Measurements from ENCODE around the gene SPEN. TPM values are rescaled to one million over a fixed set of nuclear protein-coding genes. Genes with fewer than 3 reads are reported as not detected.

SPEN gene
- total and polyA plus RNA-seq, 5 donors from 2014 or later = 7.4 to 92.4 (median 8.0) TPM

DNA sequence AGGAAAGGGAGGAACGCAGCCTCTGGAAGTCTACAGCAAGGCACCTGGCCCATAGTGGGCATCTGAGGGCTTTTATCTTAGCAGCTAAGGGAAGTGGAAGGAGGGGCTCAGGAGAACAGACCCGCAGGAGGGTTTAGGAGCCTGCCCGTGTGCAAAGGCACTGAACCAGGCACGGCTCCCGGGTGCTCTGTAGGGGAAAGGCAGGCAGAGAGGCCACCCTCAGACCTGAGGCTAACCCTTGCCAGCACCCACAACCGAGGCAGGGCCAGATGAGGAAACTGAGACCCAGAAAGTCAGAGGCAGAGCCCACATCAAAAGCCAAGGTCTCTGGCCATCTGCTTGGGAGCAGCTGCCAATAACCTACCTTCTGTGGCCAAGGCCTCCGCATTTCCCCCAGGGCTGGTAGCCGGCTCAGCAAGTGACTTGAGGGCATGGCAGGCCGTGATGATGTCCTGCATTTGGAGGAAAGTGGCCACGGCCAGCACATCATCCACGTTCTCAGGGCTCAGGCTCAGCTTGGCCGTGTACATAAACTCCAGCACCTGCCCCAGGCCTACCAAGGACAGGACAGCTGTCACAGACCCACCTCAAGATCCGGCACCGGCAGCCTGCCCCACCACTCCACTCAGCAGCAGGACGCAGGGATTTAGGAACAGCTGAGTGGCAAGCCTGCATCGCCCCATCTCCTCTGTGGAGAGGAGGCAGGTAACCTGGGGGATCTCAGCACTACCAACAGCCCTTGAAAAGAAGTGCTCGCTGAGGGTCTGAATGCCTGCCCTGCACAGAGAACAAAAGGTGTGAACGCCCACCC is 99.3 kb downstream of the SPEN start:
- DNase-seq (no peak), ATAC-seq (ENCODE audit: low read depth in 2 of 2) (no peak)
- peaks cover 51% of the 10 kb centered on the region for H3K36me3 ChIP-seq (ENCODE audit: control insufficient read depth, insufficient read depth, low read length)
- H3K27me3 ChIP-seq (ENCODE audit: control insufficient read depth, insufficient read depth, low read length) = no peaks in the 10 kb centered on the region
- no peaks in the 10 kb centered on the region for H3K9me3 ChIP-seq (ENCODE audit: control insufficient read depth in 2 of 2, low read length in 2 of 2)
- H3K4me3 ChIP-seq (ENCODE audit: low read depth, low read length) = no peak overlapping the region
- Mint-ChIP-seq H3K9me3 (no peaks in the 10 kb centered on the region), H3K4me3 (no peak overlapping the region), H3K27me3 (no peaks in the 10 kb centered on the region), H3K27ac (peak overlapping the region in 2 of 3 donors; percentile 83 to 98), H3K36me3 (peaks cover 7% of the 10 kb centered on the region), H3K4me1 (peaks cover 13 to 52% (median 31%) of the 10 kb centered on the region in 4 donors)
- H3K4me1 ChIP-seq (ENCODE audit: control insufficient read depth, insufficient read depth, low read length, poor library complexity, severe bottlenecking) = peaks cover 44% of the 10 kb centered on the region
- no peak overlapping the region for H3K27ac ChIP-seq (ENCODE audit: insufficient read depth, low read length, poor library complexity, severe bottlenecking)

- Histone ChIP-seq H3K9me3 (ENCODE audit: control insufficient read depth in 2 of 2, low read length in 2 of 2) (no peaks in the 10 kb centered on the region), H3K27me3 (ENCODE audit: control insufficient read depth, insufficient read depth, low read length) (no peaks in the 10 kb centered on the region), H3K36me3 (ENCODE audit: control insufficient read depth, insufficient read depth, low read length) (peaks cover 43% of the 10 kb centered on the region), H3K27ac (ENCODE audit: insufficient read depth, low read length, poor library complexity, severe bottlenecking) (peak overlapping the region; percentile 86), H3K4me3 (ENCODE audit: low read depth, low read length) (no peak overlapping the region), H3K4me1 (ENCODE audit: control insufficient read depth, insufficient read depth, low read length, poor library complexity, severe bottlenecking) (peaks cover 49% of the 10 kb centered on the region)
- DNase-seq (no peak), ATAC-seq (ENCODE audit: low read depth in 2 of 2) (no peak)
- H3K27ac Mint-ChIP-seq = peak overlapping the region; percentile 72 to 98 (median 92)
- no peaks in the 10 kb centered on the region for H3K27me3 Mint-ChIP-seq
- H3K9me3 Mint-ChIP-seq = no peaks in the 10 kb centered on the region
- peaks cover 14 to 60% (median 35%) of the 10 kb centered on the region in 4 donors for H3K4me1 Mint-ChIP-seq
- peak overlapping the region in 1 of 4 donors; percentile 44 for H3K4me3 Mint-ChIP-seq
- peaks cover 4% of the 10 kb centered on the region for H3K36me3 Mint-ChIP-seq
These were observed 100.0 kb downstream of the SPEN start for GRCh38 chr1:15947382-15948090.

DNA sequence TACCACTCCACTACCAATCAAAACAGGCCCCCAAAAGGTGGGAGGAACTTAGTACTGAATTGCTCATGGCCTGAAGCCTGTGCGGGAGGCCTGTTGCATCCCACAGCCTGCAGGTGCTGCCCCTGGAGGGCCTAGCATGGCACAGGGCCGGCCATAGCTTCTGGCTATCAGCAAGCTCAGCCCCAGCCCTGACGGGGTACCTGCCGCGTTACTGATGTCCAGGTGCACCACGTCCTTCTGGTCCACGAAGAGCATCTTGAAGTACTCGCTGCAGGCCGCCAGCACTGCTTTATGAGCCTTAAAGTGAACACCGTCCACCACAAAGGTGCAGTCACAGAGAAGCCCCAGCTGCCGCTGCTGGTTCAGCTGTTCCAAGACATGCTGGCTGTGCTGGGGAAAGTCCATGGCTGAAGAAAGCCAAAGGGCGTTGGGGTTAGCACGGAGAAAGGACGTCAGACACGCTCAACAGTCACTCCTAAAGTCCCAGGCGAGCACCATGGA is 100.6 kb downstream of the SPEN start:
- Mint-ChIP-seq H3K27ac (peak overlapping the region; percentile 57 to 98 (median 92)), H3K4me3 (peak overlapping the region; percentile 38 to 64 (median 49)), H3K36me3 (peaks cover 8% of the 10 kb centered on the region), H3K9me3 (no peaks in the 10 kb centered on the region), H3K4me1 (peaks cover 17 to 63% (median 36%) of the 10 kb centered on the region in 4 donors), H3K27me3 (no peaks in the 10 kb centered on the region)
- H3K9me3 ChIP-seq (ENCODE audit: control insufficient read depth in 2 of 2, low read length in 2 of 2) = no peaks in the 10 kb centered on the region
- peaks cover 50% of the 10 kb centered on the region for H3K4me1 ChIP-seq (ENCODE audit: control insufficient read depth, insufficient read depth, low read length, poor library complexity, severe bottlenecking)
- ATAC-seq (ENCODE audit: low read depth in 2 of 2) = no peak
- peak overlapping the region; percentile 86 for H3K27ac ChIP-seq (ENCODE audit: insufficient read depth, low read length, poor library complexity, severe bottlenecking)
- H3K36me3 ChIP-seq (ENCODE audit: control insufficient read depth, insufficient read depth, low read length) = peaks cover 37% of the 10 kb centered on the region
- H3K4me3 ChIP-seq (ENCODE audit: low read depth, low read length) = no peak overlapping the region
- DNase-seq = no peak
- no peaks in the 10 kb centered on the region for H3K27me3 ChIP-seq (ENCODE audit: control insufficient read depth, insufficient read depth, low read length)

DNA sequence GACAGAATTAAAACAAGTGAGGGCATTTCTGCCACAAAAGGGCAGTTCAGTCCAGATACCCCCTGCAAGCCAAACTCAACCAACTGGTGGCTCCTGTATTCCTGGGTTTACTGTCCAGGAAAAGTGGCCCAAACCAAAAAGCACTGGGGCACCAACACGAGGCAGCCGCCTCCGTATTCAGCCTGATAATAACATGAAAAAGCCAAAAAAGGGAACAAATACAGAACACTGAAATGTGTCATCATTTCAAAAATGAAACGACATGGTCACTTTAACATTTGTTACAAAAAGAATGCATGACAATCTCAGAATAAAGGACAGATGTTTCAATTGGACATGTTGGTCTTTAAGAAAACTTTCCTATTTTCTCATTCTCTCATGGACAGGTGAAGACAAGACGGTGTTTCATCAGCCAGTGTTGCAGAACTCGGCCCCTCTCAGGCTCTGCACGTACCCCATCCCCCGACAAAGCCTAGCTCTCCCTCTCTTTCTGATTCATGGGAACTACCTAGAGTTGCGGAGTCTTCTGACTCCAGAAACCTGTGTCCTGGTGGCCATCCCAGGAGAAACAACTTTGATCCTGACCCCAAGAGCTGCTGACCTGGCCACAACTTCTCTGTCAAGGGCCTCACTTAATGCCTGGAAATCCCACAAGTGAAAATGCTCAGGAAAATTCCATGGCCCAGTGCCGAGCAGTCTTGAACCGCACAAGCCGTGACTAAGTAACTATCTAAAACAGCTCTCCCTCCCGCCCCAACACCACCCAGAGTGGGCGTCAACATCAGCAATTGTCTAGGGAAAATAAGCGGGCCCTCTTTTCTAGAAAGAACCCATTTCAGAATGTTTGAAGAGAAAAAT is 101.3 kb downstream of the SPEN start:
- peak overlapping the region; percentile 44 for H3K4me3 ChIP-seq (ENCODE audit: low read depth, low read length)
- Mint-ChIP-seq H3K27ac (peak overlapping the region; percentile 81 to 98 (median 92)), H3K4me1 (peaks cover 17 to 67% (median 41%) of the 10 kb centered on the region in 4 donors), H3K4me3 (peak overlapping the region; percentile 71 to 87 (median 82)), H3K36me3 (peaks cover 8% of the 10 kb centered on the region), H3K27me3 (no peaks in the 10 kb centered on the region), H3K9me3 (no peaks in the 10 kb centered on the region)
- peak in 1 of 3 donors; percentile 24 for DNase-seq
- peaks cover 31% of the 10 kb centered on the region for H3K36me3 ChIP-seq (ENCODE audit: control insufficient read depth, insufficient read depth, low read length)
- peak; percentile 0 to 2 for ATAC-seq (ENCODE audit: low read depth in 2 of 2)
- H3K9me3 ChIP-seq (ENCODE audit: control insufficient read depth in 2 of 2, low read length in 2 of 2) = no peaks in the 10 kb centered on the region
- peak overlapping the region; percentile 86 for H3K27ac ChIP-seq (ENCODE audit: insufficient read depth, low read length, poor library complexity, severe bottlenecking)
- no peaks in the 10 kb centered on the region for H3K27me3 ChIP-seq (ENCODE audit: control insufficient read depth, insufficient read depth, low read length)
- H3K4me1 ChIP-seq (ENCODE audit: control insufficient read depth, insufficient read depth, low read length, poor library complexity, severe bottlenecking) = peaks cover 50% of the 10 kb centered on the region

GRCh38 chr1:15949453-15950245 is 102.1 kb downstream of the SPEN start:
- Mint-ChIP-seq H3K4me3 (peak overlapping the region; percentile 71 to 87 (median 82)), H3K9me3 (no peaks in the 10 kb centered on the region), H3K4me1 (peaks cover 17 to 75% (median 46%) of the 10 kb centered on the region in 4 donors), H3K36me3 (peaks cover 8% of the 10 kb centered on the region), H3K27me3 (no peaks in the 10 kb centered on the region), H3K27ac (peak overlapping the region; percentile 81 to 98 (median 92))
- DNase-seq (peak; percentile 81 to 91 (median 88)), ATAC-seq (ENCODE audit: low read depth in 2 of 2) (peak; percentile 85 to 87)
- peaks cover 28% of the 10 kb centered on the region for H3K36me3 ChIP-seq (ENCODE audit: control insufficient read depth, insufficient read depth, low read length)
- H3K27ac ChIP-seq (ENCODE audit: insufficient read depth, low read length, poor library complexity, severe bottlenecking) = peak overlapping the region; percentile 86
- H3K4me1 ChIP-seq (ENCODE audit: control insufficient read depth, insufficient read depth, low read length, poor library complexity, severe bottlenecking) = peaks cover 50% of the 10 kb centered on the region
- H3K27me3 ChIP-seq (ENCODE audit: control insufficient read depth, insufficient read depth, low read length) = no peaks in the 10 kb centered on the region
- H3K9me3 ChIP-seq (ENCODE audit: control insufficient read depth in 2 of 2, low read length in 2 of 2) = no peaks in the 10 kb centered on the region
- peak overlapping the region; percentile 44 for H3K4me3 ChIP-seq (ENCODE audit: low read depth, low read length)

- Mint-ChIP-seq H3K36me3 (peaks cover 8% of the 10 kb centered on the region), H3K4me1 (peaks cover 20 to 78% (median 47%) of the 10 kb centered on the region in 4 donors)
These were observed 102.8 kb downstream of the SPEN start for GRCh38 chr1:15950302-15950701.

More at GRCh38 chr1:15950302-15950701, 102.8 kb downstream of the SPEN start:
- peaks cover 50% of the 10 kb centered on the region for H3K4me1 ChIP-seq (ENCODE audit: control insufficient read depth, insufficient read depth, low read length, poor library complexity, severe bottlenecking)
- ATAC-seq (ENCODE audit: low read depth in 2 of 2) (no peak), DNase-seq (no peak)
- no peaks in the 10 kb centered on the region for H3K9me3 Mint-ChIP-seq
- H3K36me3 ChIP-seq (ENCODE audit: control insufficient read depth, insufficient read depth, low read length) = peaks cover 22% of the 10 kb centered on the region
- H3K27ac Mint-ChIP-seq = peak overlapping the region; percentile 40 to 98 (median 92)
- H3K27ac ChIP-seq (ENCODE audit: insufficient read depth, low read length, poor library complexity, severe bottlenecking) = peak overlapping the region; percentile 86
- no peaks in the 10 kb centered on the region for H3K27me3 Mint-ChIP-seq
- H3K4me3 ChIP-seq (ENCODE audit: low read depth, low read length) = peak overlapping the region; percentile 44
- peak overlapping the region in 3 of 4 donors; percentile 71 to 84 (median 80) for H3K4me3 Mint-ChIP-seq
- no peaks in the 10 kb centered on the region for H3K9me3 ChIP-seq (ENCODE audit: control insufficient read depth in 2 of 2, low read length in 2 of 2)
- H3K27me3 ChIP-seq (ENCODE audit: control insufficient read depth, insufficient read depth, low read length) = no peaks in the 10 kb centered on the region
